Esophagus muscularis mucosa (tissue), 3 donors: Measurements from ENCODE around the gene SLC30A7.
A peak's percentile ranks its signal among the peaks of the same experiment; 100 is the strongest.

Source experiments
- POLR2AphosphoS5 ChIP-seq, 2 donors: sonication (generic); formaldehyde crosslinking; IDR thresholded peaks; one replicate each; pipeline ENCODE4 v1.6.1; 2017; ENCODE audit warnings: antibody characterized with exemption in 2 of 2
- TF ChIP-seq, protein P1 (sequence below), 3 experiments: fragments of 200-600 bp in 2 of 3; fragments of 450-650 bp in 1 of 3; sonication (generic) in 2 of 3; IDR thresholded peaks; one replicate each; pipeline ENCODE4 v1.5.1; 2017 to 2019; ENCODE audit warnings: antibody characterized with exemption in 3 of 3, mild to moderate bottlenecking in 2 of 3, moderate library complexity in 1 of 3

- TF ChIP-seq, protein P1, sequence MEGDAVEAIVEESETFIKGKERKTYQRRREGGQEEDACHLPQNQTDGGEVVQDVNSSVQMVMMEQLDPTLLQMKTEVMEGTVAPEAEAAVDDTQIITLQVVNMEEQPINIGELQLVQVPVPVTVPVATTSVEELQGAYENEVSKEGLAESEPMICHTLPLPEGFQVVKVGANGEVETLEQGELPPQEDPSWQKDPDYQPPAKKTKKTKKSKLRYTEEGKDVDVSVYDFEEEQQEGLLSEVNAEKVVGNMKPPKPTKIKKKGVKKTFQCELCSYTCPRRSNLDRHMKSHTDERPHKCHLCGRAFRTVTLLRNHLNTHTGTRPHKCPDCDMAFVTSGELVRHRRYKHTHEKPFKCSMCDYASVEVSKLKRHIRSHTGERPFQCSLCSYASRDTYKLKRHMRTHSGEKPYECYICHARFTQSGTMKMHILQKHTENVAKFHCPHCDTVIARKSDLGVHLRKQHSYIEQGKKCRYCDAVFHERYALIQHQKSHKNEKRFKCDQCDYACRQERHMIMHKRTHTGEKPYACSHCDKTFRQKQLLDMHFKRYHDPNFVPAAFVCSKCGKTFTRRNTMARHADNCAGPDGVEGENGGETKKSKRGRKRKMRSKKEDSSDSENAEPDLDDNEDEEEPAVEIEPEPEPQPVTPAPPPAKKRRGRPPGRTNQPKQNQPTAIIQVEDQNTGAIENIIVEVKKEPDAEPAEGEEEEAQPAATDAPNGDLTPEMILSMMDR (IDR thresholded peaks at IDR 0.05), result no peak
- peak; percentile 79 to 86 for TF ChIP-seq POLR2AphosphoS5 (IDR thresholded peaks at IDR 0.05)
Observed at GRCh38 chr1:101025657-101026429, 130.0 kb downstream of the SLC30A7 start, which contains the start of gene DPH5.
